Astrocyte (in vitro differentiated cells and primary cell): ENCODE results near the gene DOCK1. TPM values are rescaled to one million over a fixed set of nuclear protein-coding genes. Genes with fewer than 3 reads are reported as not detected.

ENCODE experiments used
- DNase-seq: peaks from one replicate; pipeline ENCODE4 v3.0.0-alpha.2; 2010; ENCODE audit warnings: low read depth
- FAIRE-seq: peaks from 2 replicates; lab custom pipeline; 2011; peaks lifted over from hg19 to GRCh38; lab: Jason Lieb, UNC
- H2AFZ ChIP-seq: 2 replicates; pipeline ENCODE4 v1.6.0; 2012; ENCODE audit warnings: low read depth, low read length, inconsistent platforms
- H3K27ac ChIP-seq: 2 replicates; pipeline ENCODE4 v1.5.1; 2011; ENCODE audit warnings: low read depth, low read length, inconsistent platforms
- H3K27me3 ChIP-seq: 2 replicates; pipeline ENCODE4 v1.6.0; 2011; ENCODE audit warnings: low read length, inconsistent platforms; ENCODE audit not compliant: insufficient read depth
- H3K36me3 ChIP-seq: 2 replicates; pipeline ENCODE4 v1.5.1; 2011; ENCODE audit warnings: low read length, inconsistent platforms; ENCODE audit not compliant: insufficient read depth
- H3K4me1 ChIP-seq: 2 replicates; pipeline ENCODE4 v1.5.1; 2011; ENCODE audit warnings: low read length, inconsistent platforms; ENCODE audit not compliant: insufficient read depth
- H3K4me2 ChIP-seq: 2 replicates; pipeline ENCODE4 v1.6.0; 2012; ENCODE audit warnings: low read length, inconsistent platforms
- H3K4me3 ChIP-seq: 2 replicates; pipeline ENCODE4 v1.5.1; 2011; ENCODE audit warnings: low read depth, mild to moderate bottlenecking, low read length, inconsistent platforms; ENCODE audit not compliant: insufficient read depth
- H3K79me2 ChIP-seq: 2 replicates; pipeline ENCODE4 v1.6.0; 2012; ENCODE audit warnings: mild to moderate bottlenecking, low read length, inconsistent platforms; ENCODE audit not compliant: insufficient read depth
- H3K9ac ChIP-seq: 2 replicates; pipeline ENCODE4 v1.6.0; 2012; ENCODE audit warnings: mild to moderate bottlenecking, low read length, inconsistent platforms
- H3K9me3 ChIP-seq: 2 replicates; pipeline ENCODE4 v1.5.1; 2012; ENCODE audit warnings: low read depth, mild to moderate bottlenecking, low read length, inconsistent platforms; ENCODE audit not compliant: insufficient read depth
- H4K20me1 ChIP-seq: 2 replicates; pipeline ENCODE4 v1.6.0; 2012; ENCODE audit warnings: low read length, inconsistent platforms; ENCODE audit not compliant: insufficient read depth
- H3K27ac Mint-ChIP-seq: one replicate; pipeline ENCODE4 v1.8.0; 2021; ENCODE audit warnings: mild to moderate bottlenecking, mixed read lengths; ENCODE audit not compliant: unreplicated experiment
- H3K27me3 Mint-ChIP-seq: one replicate; pipeline ENCODE4 v1.8.0; 2021; ENCODE audit warnings: low read depth, mixed read lengths; ENCODE audit not compliant: unreplicated experiment
- H3K36me3 Mint-ChIP-seq: one replicate; pipeline ENCODE4 v1.8.0; 2021; ENCODE audit warnings: low read depth, mixed read lengths; ENCODE audit not compliant: unreplicated experiment
- H3K4me1 Mint-ChIP-seq: one replicate; pipeline ENCODE4 v1.8.0; 2021; ENCODE audit warnings: low read depth, mixed read lengths; ENCODE audit not compliant: unreplicated experiment
- H3K4me3 Mint-ChIP-seq: one replicate; pipeline ENCODE4 v1.8.0; 2021; ENCODE audit warnings: mild to moderate bottlenecking, moderate library complexity, mixed read lengths; ENCODE audit not compliant: unreplicated experiment
- H3K9me3 Mint-ChIP-seq: one replicate; pipeline ENCODE4 v1.8.0; 2021; ENCODE audit warnings: mild to moderate bottlenecking, mixed read lengths; ENCODE audit not compliant: unreplicated experiment
- EZH2 ChIP-seq: IDR thresholded peaks from 2 replicates; pipeline ENCODE4 v1.6.1; 2012; ENCODE audit warnings: mild to moderate bottlenecking, low read length, inconsistent platforms; ENCODE audit not compliant: insufficient read depth
- total RNA-seq: library from RNA; stranded (reverse); gene quantifications from 2 replicates; pipeline ENCODE4 v1.2.1, GENCODE V29; 2021
- TF ChIP-seq, protein P1 (sequence below): IDR thresholded peaks from 2 replicates; pipeline ENCODE4 v1.5.1; 2011; ENCODE audit warnings: low read depth, mild to moderate bottlenecking, inconsistent platforms, low read length, moderate library complexity; ENCODE audit not compliant: insufficient read depth

DOCK1 gene
- total RNA-seq, 1 donor from 2014 or later: 42.5 TPM

DNA sequence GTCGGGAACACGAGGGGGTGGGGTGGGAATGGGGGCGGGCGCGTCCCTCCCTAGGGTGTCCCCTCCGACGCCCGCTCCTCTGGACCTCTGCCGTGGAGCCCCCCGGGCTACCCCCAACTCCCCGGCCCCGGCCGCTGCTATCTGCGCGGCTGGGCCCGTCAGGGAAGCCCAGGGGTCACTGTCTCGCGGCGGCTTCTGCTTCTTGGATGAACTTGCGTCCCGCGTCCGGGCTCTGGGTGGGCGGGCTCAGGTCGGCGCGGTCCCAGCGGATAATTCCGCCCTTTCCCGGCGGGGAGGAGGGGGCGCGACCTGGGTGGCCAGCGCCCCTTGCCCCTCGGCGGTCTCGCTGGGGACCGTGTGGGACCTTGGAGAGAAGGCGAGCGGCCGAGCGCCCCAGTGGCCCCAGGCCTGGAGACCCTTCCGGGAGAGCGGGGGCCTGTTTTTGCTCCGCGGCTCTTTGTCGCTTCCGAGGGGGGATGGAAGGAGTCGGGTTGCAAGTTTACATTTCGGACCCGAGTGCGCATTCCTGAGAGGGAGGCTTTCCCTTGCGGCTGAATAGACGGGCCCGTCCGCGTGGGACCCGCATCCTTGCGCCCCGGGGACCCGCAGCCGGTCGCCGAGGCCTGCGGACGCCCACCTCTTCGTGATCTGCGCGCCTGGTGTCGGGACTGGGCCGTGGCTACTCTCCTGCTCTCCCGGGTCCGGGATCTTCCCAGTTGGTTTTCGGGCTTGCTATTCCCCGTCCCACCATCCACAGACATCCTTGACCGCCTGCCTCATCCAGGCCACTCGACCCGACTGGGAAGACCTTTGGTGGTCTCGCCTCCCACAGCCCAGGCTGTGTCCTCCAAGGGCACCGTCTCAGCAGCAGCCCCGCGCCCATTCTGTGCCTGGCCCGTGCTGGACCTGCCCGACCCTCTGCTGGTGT lies 812 bp downstream of the DOCK1 start:
- H3K27me3 ChIP-seq: no peaks in the 10 kb centered on the region
- H3K9me3 ChIP-seq: no peaks in the 10 kb centered on the region
- H3K36me3 Mint-ChIP-seq: peaks cover 8% of the 10 kb centered on the region
- TF ChIP-seq, protein P1, sequence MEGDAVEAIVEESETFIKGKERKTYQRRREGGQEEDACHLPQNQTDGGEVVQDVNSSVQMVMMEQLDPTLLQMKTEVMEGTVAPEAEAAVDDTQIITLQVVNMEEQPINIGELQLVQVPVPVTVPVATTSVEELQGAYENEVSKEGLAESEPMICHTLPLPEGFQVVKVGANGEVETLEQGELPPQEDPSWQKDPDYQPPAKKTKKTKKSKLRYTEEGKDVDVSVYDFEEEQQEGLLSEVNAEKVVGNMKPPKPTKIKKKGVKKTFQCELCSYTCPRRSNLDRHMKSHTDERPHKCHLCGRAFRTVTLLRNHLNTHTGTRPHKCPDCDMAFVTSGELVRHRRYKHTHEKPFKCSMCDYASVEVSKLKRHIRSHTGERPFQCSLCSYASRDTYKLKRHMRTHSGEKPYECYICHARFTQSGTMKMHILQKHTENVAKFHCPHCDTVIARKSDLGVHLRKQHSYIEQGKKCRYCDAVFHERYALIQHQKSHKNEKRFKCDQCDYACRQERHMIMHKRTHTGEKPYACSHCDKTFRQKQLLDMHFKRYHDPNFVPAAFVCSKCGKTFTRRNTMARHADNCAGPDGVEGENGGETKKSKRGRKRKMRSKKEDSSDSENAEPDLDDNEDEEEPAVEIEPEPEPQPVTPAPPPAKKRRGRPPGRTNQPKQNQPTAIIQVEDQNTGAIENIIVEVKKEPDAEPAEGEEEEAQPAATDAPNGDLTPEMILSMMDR: no peak
- TF ChIP-seq EZH2: no peak
- H3K9ac ChIP-seq: peak overlapping the region; percentile 89
- peak overlapping the region; percentile 94 for H3K4me3 Mint-ChIP-seq
- FAIRE-seq (no peak), DNase-seq (no peak)
- no peaks in the 10 kb centered on the region for H3K36me3 ChIP-seq
- peak overlapping the region; percentile 82 for H3K4me2 ChIP-seq
- H3K79me2 ChIP-seq: peaks cover 57% of the 10 kb centered on the region
- H3K4me1 Mint-ChIP-seq: peaks cover 23% of the 10 kb centered on the region
- H3K9me3 Mint-ChIP-seq: peaks cover 2% of the 10 kb centered on the region
- H4K20me1 ChIP-seq: peaks cover 45% of the 10 kb centered on the region
- H3K27me3 Mint-ChIP-seq: no peaks in the 10 kb centered on the region
- peak overlapping the region; percentile 64 for H3K4me3 ChIP-seq
- H3K4me1 ChIP-seq: peaks cover 23% of the 10 kb centered on the region
- peak overlapping the region; percentile 78 for H2AFZ ChIP-seq
- H3K27ac Mint-ChIP-seq: peak overlapping the region; percentile 89
- peak overlapping the region; percentile 68 for H3K27ac ChIP-seq

DNA sequence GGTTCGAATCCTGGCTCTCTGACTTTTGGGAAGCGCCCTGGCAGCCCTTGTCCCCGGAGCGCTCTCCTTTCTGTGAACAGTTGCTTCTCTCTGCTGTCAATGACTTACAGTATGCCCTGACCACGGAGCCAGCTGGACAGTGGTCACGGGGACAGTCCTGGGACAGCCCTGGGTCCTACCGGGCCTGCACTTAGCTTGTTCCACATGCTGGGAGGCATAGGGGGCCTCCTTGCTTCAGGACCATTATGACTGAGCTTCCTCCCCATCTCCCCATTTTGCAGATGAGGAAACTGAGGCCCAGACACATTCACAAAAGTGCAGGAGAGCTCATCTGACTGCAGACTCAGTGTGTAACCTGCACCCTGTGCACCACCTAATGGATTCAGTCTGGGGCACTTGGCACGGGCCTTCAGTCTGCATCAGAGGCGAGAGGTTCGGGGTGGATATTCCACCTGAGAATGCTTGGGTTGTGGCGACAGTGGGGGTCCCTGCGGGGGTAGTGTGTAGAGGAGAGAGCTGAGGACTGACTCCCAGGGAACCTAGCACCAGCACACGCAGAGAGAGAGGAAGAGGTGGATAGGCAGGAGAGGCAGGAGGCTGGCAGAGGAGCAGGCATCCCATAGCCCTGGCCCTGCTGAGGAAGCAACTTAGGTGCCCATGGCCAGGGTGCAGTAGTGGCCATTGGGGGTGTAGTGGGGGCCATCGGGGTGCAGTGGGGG lies 1.6 kb downstream of the DOCK1 start:
- H3K4me1 Mint-ChIP-seq: peaks cover 18% of the 10 kb centered on the region

More for the DNA sequence above, 1.6 kb downstream of the DOCK1 start:
- Histone ChIP-seq H3K79me2 (peaks cover 65% of the 10 kb centered on the region), H3K4me1 (peaks cover 23% of the 10 kb centered on the region), H3K9me3 (no peaks in the 10 kb centered on the region), H3K27me3 (no peaks in the 10 kb centered on the region), H2AFZ (no peak overlapping the region), H3K27ac (no peak overlapping the region), H3K9ac (peak overlapping the region; percentile 89), H3K36me3 (no peaks in the 10 kb centered on the region), H3K4me2 (peak overlapping the region; percentile 82), H4K20me1 (peaks cover 53% of the 10 kb centered on the region), H3K4me3 (peak overlapping the region; percentile 64)
- Mint-ChIP-seq H3K36me3 (peaks cover 9% of the 10 kb centered on the region), H3K27ac (peak overlapping the region; percentile 89), H3K27me3 (no peaks in the 10 kb centered on the region), H3K9me3 (peaks cover 2% of the 10 kb centered on the region), H3K4me3 (peak overlapping the region; percentile 94)
- TF ChIP-seq, protein P1: no peak
- no peak for TF ChIP-seq EZH2
- DNase-seq (no peak), FAIRE-seq (no peak)
